Fibroblast of lung (primary cell): ENCODE results near the gene MYL10. TPM values are rescaled to one million over a fixed set of nuclear protein-coding genes. Genes with fewer than 3 reads are reported as not detected.

Experiments used
- DNase-seq, 2 donors: peaks; one replicate each; pipeline versions ENCODE4 v3.0.0 to v3.0.0-alpha.2; 2010; ENCODE audit warnings: low read depth in 2 of 2
- H2AFZ ChIP-seq: 2 replicates; pipeline ENCODE4 v1.5.1; 2012; ENCODE audit warnings: low read length, control low read depth, inconsistent platforms
- H3K27ac ChIP-seq: 2 replicates; pipeline ENCODE4 v1.5.1; 2011; ENCODE audit warnings: low read length, control low read depth; ENCODE audit not compliant: insufficient read depth
- H3K27me3 ChIP-seq: 2 replicates; pipeline ENCODE4 v1.5.1; 2011; ENCODE audit warnings: mild to moderate bottlenecking, low read length; ENCODE audit not compliant: control insufficient read depth, insufficient read depth
- H3K36me3 ChIP-seq: 2 replicates; pipeline ENCODE4 v1.5.1; 2011; ENCODE audit warnings: low read length; ENCODE audit not compliant: control insufficient read depth, insufficient read depth
- H3K4me1 ChIP-seq: 2 replicates; pipeline ENCODE4 v1.5.1; 2011; ENCODE audit warnings: low read length; ENCODE audit not compliant: control insufficient read depth, insufficient read depth; ENCODE audit errors: extremely low read depth
- H3K4me2 ChIP-seq: 2 replicates; pipeline ENCODE4 v1.5.1; 2011; ENCODE audit warnings: low read length, control low read depth; ENCODE audit not compliant: insufficient read depth; ENCODE audit errors: extremely low read depth
- H3K4me3 ChIP-seq, 4 experiments: fragments of 200-600 bp in 1 of 4; sonication (generic) in 1 of 4; replicated peaks in 1 of 4; 2 replicates each; pipeline ENCODE4 v1.5.1; 2011 to 2016; ENCODE audit warnings: low read length in 4 of 4, low read depth in 3 of 4, mild to moderate bottlenecking in 3 of 4, control low read depth in 2 of 4, inconsistent platforms in 1 of 4, mixed read lengths in 1 of 4; ENCODE audit not compliant: insufficient read depth in 1 of 4; ENCODE audit errors: control extremely low read depth in 1 of 4
- H3K79me2 ChIP-seq: 2 replicates; pipeline ENCODE4 v1.5.1; 2012; ENCODE audit warnings: mild to moderate bottlenecking, low read length, inconsistent platforms; ENCODE audit not compliant: control insufficient read depth, insufficient read depth
- H3K9ac ChIP-seq: 2 replicates; pipeline ENCODE4 v1.5.1; 2011; ENCODE audit warnings: mild to moderate bottlenecking, low read length, control low read depth; ENCODE audit not compliant: insufficient read depth
- H3K9me3 ChIP-seq: 2 replicates; pipeline ENCODE4 v1.5.1; 2012; ENCODE audit warnings: low read depth, low read length; ENCODE audit not compliant: control insufficient read depth, insufficient read depth
- H4K20me1 ChIP-seq: 2 replicates; pipeline ENCODE4 v1.5.1; 2011; ENCODE audit warnings: low read length; ENCODE audit not compliant: control insufficient read depth, insufficient read depth; ENCODE audit errors: extremely low read depth
- EZH2 ChIP-seq: IDR thresholded peaks from 2 replicates; pipeline ENCODE4 v1.5.1; 2012; ENCODE audit warnings: low read length, control low read depth, mild to moderate bottlenecking; ENCODE audit errors: missing control alignments
- polyA plus RNA-seq, 2 donors: library from polyadenylated mRNA; depleted of rRNA in 1 of 2; stranded (reverse) in 1 of 2; unstranded in 1 of 2; fragments of >200 nt; gene quantifications; 2 replicates each; pipeline ENCODE4 v1.2.1, GENCODE V29; 2011 to 2012; ENCODE audit warnings: missing spikeins in 1 of 2
- total RNA-seq: library from RNA; depleted of rRNA; stranded (reverse); fragments of >200 nt; gene quantifications from 2 replicates; pipeline ENCODE4 v1.2.1, GENCODE V29; 2014
- TF ChIP-seq, protein P1 (sequence below), 2 donors: IDR thresholded peaks in 1 of 2; conservative IDR thresholded peaks in 1 of 2; 1 replicate in 1 of 2; 2 replicates in 1 of 2; pipeline ENCODE4 v1.5.1; 2011 to 2012; ENCODE audit warnings: low read length in 2 of 2, control low read depth in 1 of 2, inconsistent platforms in 1 of 2, low read depth in 1 of 2, mild to moderate bottlenecking in 1 of 2

The MYL10 gene
- total and polyA plus RNA-seq, 2 donors (not counting 1 experiment from before 2014, with no cell fraction given), result not detected

DNA sequence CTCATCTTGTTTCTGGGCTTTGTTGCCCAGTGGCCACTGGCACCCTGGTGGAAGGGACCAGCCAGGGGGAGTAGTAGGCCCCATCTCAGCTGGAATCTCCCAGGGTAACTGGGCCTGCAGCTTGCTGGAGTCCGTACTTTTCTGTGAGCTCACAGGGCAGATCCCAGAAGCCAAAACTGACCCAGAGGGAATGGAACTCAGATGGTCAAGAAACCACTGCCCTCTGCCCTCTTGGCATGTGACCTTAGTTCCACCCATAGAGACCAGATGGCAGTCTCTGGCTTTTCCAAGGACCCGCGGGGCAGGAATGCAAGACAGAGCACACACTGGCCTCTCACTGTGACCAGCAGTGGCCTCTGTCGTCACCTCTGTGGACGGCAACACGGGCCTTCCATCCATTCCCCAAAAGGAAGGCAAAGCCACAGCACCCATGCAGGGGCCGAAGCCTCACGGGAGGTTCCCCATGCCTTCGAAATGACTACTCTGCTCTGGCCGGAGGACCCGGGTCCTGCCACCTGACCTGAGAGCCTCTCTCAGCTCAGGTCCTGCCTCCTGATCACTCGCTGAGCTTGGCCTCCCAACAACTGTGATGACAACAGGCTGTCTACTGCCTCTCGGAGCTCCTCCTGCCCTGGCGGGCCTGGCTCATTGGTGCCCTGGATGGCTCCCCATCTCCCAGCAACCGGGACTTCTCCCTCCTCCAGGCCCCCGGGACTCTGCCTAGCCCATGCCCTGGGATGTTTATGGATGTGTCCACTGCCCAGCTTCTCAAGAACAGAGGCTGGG, 29.9 kb downstream of the MYL10 start:
- Histone ChIP-seq H3K4me2 (no peak overlapping the region), H3K4me1 (no peaks in the 10 kb centered on the region), H3K27me3 (no peaks in the 10 kb centered on the region), H2AFZ (no peak overlapping the region), H3K4me3 (no peak overlapping the region), H3K9me3 (no peaks in the 10 kb centered on the region), H3K79me2 (no peaks in the 10 kb centered on the region), H3K36me3 (no peaks in the 10 kb centered on the region), H4K20me1 (no peaks in the 10 kb centered on the region), H3K9ac (no peak overlapping the region), H3K27ac (no peak overlapping the region)
- peak in 1 of 2 donors; percentile 12 for DNase-seq
- TF ChIP-seq, protein P1, sequence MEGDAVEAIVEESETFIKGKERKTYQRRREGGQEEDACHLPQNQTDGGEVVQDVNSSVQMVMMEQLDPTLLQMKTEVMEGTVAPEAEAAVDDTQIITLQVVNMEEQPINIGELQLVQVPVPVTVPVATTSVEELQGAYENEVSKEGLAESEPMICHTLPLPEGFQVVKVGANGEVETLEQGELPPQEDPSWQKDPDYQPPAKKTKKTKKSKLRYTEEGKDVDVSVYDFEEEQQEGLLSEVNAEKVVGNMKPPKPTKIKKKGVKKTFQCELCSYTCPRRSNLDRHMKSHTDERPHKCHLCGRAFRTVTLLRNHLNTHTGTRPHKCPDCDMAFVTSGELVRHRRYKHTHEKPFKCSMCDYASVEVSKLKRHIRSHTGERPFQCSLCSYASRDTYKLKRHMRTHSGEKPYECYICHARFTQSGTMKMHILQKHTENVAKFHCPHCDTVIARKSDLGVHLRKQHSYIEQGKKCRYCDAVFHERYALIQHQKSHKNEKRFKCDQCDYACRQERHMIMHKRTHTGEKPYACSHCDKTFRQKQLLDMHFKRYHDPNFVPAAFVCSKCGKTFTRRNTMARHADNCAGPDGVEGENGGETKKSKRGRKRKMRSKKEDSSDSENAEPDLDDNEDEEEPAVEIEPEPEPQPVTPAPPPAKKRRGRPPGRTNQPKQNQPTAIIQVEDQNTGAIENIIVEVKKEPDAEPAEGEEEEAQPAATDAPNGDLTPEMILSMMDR (conservative IDR thresholded peaks at IDR 0.05 in 1 of 2, IDR thresholded peaks at IDR 0.05 in 1 of 2; ENCODE audit: low read depth in 1 of 2, low read length in 2 of 2), result no peak
- no peak for TF ChIP-seq EZH2

- no peak for TF ChIP-seq EZH2
- TF ChIP-seq, protein P1 (conservative IDR thresholded peaks at IDR 0.05 in 1 of 2, IDR thresholded peaks at IDR 0.05 in 1 of 2; ENCODE audit: low read depth in 1 of 2, low read length in 2 of 2), result no peak
- Histone ChIP-seq H3K4me1 (no peaks in the 10 kb centered on the region), H3K27ac (no peak overlapping the region), H4K20me1 (no peaks in the 10 kb centered on the region), H3K36me3 (no peaks in the 10 kb centered on the region), H3K4me3 (no peak overlapping the region), H3K9me3 (no peaks in the 10 kb centered on the region), H3K4me2 (no peak overlapping the region), H3K79me2 (no peaks in the 10 kb centered on the region), H3K9ac (no peak overlapping the region), H2AFZ (no peak overlapping the region), H3K27me3 (peaks cover 2% of the 10 kb centered on the region)
- DNase-seq, result no peak
These were observed 30.6 kb downstream of the MYL10 start for GRCh38 chr7:101598422-101598985.

- DNase-seq, result no peak
- Histone ChIP-seq H2AFZ (no peak overlapping the region), H3K4me3 (no peak overlapping the region), H3K9me3 (no peaks in the 10 kb centered on the region), H3K79me2 (no peaks in the 10 kb centered on the region), H4K20me1 (no peaks in the 10 kb centered on the region), H3K4me1 (no peaks in the 10 kb centered on the region), H3K9ac (no peak overlapping the region), H3K4me2 (no peak overlapping the region), H3K36me3 (no peaks in the 10 kb centered on the region), H3K27ac (no peak overlapping the region), H3K27me3 (peaks cover 3% of the 10 kb centered on the region)
- TF ChIP-seq EZH2, result no peak
- TF ChIP-seq, protein P1 (conservative IDR thresholded peaks at IDR 0.05 in 1 of 2, IDR thresholded peaks at IDR 0.05 in 1 of 2; ENCODE audit: low read depth in 1 of 2, low read length in 2 of 2), result no peak
These were observed 31.2 kb downstream of the MYL10 start for GRCh38 chr7:101597941-101598340.
